ENCODE results near the gene KCNE3.
A peak's percentile ranks its signal among the peaks of the same experiment; 100 is the strongest.

Gene KCNE3

GRCh38 chr11:74466916-74467885, at the start of gene KCNE3:
KCNE3 (minus strand) TSS chr11:74467549; CDS start chr11:74457563, 9,986 bp downstream.
- no peak for DNase-seq (ENCODE audit: low read depth in 2 of 2)

GRCh38 chr11:74507582-74507981, 40.2 kb upstream of the KCNE3 start:
- DNase-seq (ENCODE audit: low read depth in 2 of 2) = no peak

- no peak for DNase-seq (ENCODE audit: low read depth in 2 of 2)
These were observed 39.5 kb upstream of the KCNE3 start for GRCh38 chr11:74506823-74507222.

GRCh38 chr11:74505911-74506310, 38.6 kb upstream of the KCNE3 start:
- DNase-seq (ENCODE audit: low read depth in 2 of 2) = no peak

- no peak for DNase-seq (ENCODE audit: low read depth in 2 of 2)
These were observed 36.8 kb upstream of the KCNE3 start for GRCh38 chr11:74504100-74504691.

- no peak for DNase-seq (ENCODE audit: low read depth in 2 of 2)
These were observed 27.6 kb upstream of the KCNE3 start for GRCh38 chr11:74494916-74495315.

GRCh38 chr11:74493791-74494630, 26.7 kb upstream of the KCNE3 start:
- no peak for DNase-seq (ENCODE audit: low read depth in 2 of 2)

- peak; percentile 92 to 93 for DNase-seq (ENCODE audit: low read depth in 2 of 2)
These were observed 25.8 kb upstream of the KCNE3 start, which contains the start of gene LIPT2 for GRCh38 chr11:74492974-74493790. LIPT2 (minus strand) TSS chr11:74493724; CDS start chr11:74493703, 21 bp downstream.

- DNase-seq (ENCODE audit: low read depth in 2 of 2) = no peak
These were observed 24.7 kb upstream of the KCNE3 start for GRCh38 chr11:74492084-74492483.

- DNase-seq (ENCODE audit: low read depth in 2 of 2) = no peak
These were observed 23.6 kb upstream of the KCNE3 start for GRCh38 chr11:74490941-74491340.

GRCh38 chr11:74487875-74488274, 20.5 kb upstream of the KCNE3 start:
- no peak for DNase-seq (ENCODE audit: low read depth in 2 of 2)

GRCh38 chr11:74485868-74486267, 18.5 kb upstream of the KCNE3 start:
- no peak for DNase-seq (ENCODE audit: low read depth in 2 of 2)

GRCh38 chr11:74480688-74481417, 13.5 kb upstream of the KCNE3 start:
- no peak for DNase-seq (ENCODE audit: low read depth in 2 of 2)

- DNase-seq (ENCODE audit: low read depth in 2 of 2) = no peak
These were observed 12.4 kb upstream of the KCNE3 start for GRCh38 chr11:74479732-74480123.

- DNase-seq (ENCODE audit: low read depth in 2 of 2) = no peak
These were observed 11.8 kb upstream of the KCNE3 start for GRCh38 chr11:74478877-74479731.

GRCh38 chr11:74476536-74476935, 9.2 kb upstream of the KCNE3 start:
- DNase-seq (ENCODE audit: low read depth in 2 of 2) = no peak

GRCh38 chr11:74474316-74474715, 7.0 kb upstream of the KCNE3 start:
- DNase-seq (ENCODE audit: low read depth in 2 of 2) = no peak

GRCh38 chr11:74473382-74474173, 6.2 kb upstream of the KCNE3 start:
- DNase-seq (ENCODE audit: low read depth in 2 of 2) = no peak

Measured in stimulated activated CD4-positive, alpha-beta T cell treated with anti-CD3 and anti-CD28 coated beads, Interleukin-1b, Interleukin-23, amount 100 ng/mL, for 1 hour (primary cell).